MM.1S (cell line): Measurements from ENCODE around the gene RPL35.

ENCODE experiments used
- DNase-seq: peaks from one replicate; pipeline ENCODE4 v3.0.0-alpha.2; 2015
- H2AFZ ChIP-seq: fragments of 300-600 bp; sonication (generic); 2 replicates; pipeline ENCODE4 v1.6.0; 2016; ENCODE audit warnings: antibody characterized with exemption, low read length
- H3F3A ChIP-seq: fragments of 300-600 bp; sonication (generic); 2 replicates; pipeline ENCODE4 v1.6.1; 2016; ENCODE audit warnings: mild to moderate bottlenecking, antibody characterized with exemption, low read length, moderate library complexity, mixed read lengths; ENCODE audit not compliant: insufficient read depth
- H3K27ac ChIP-seq: fragments of 300-600 bp; sonication (generic); 2 replicates; pipeline ENCODE4 v1.5.1; 2016; ENCODE audit warnings: mild to moderate bottlenecking, low read length
- H3K27me3 ChIP-seq: fragments of 300-600 bp; sonication (generic); replicated peaks from 2 replicates; pipeline ENCODE4 v1.6.0; 2016; ENCODE audit warnings: low read length; ENCODE audit not compliant: insufficient read depth
- H3K36me3 ChIP-seq: fragments of 300-600 bp; sonication (generic); replicated peaks from 2 replicates; pipeline ENCODE4 v1.6.1; 2016; ENCODE audit warnings: mild to moderate bottlenecking, low read length, mixed read lengths; ENCODE audit not compliant: insufficient read depth
- H3K4me1 ChIP-seq: fragments of 300-600 bp; sonication (generic); 2 replicates; pipeline ENCODE4 v1.6.1; 2016; ENCODE audit warnings: low read length, mixed read lengths
- H3K4me2 ChIP-seq: fragments of 300-600 bp; sonication (generic); 2 replicates; pipeline ENCODE4 v1.6.0; 2016; ENCODE audit warnings: low read depth, low read length
- H3K4me3 ChIP-seq: fragments of 300-600 bp; sonication (generic); 2 replicates; pipeline ENCODE4 v1.5.1; 2016; ENCODE audit warnings: low read length, mixed read lengths
- H3K79me2 ChIP-seq: fragments of 300-600 bp; sonication (generic); 2 replicates; pipeline ENCODE4 v1.6.1; 2016; ENCODE audit warnings: mixed run types, low read length, mixed read lengths
- H3K9ac ChIP-seq: fragments of 300-600 bp; sonication (generic); 2 replicates; pipeline ENCODE4 v1.6.1; 2016; ENCODE audit warnings: low read length, mixed read lengths
- H3K9me2 ChIP-seq: fragments of 300-600 bp; sonication (generic); replicated peaks from 2 replicates; pipeline ENCODE4 v1.6.1; 2016; ENCODE audit warnings: mild to moderate bottlenecking, low read length, mixed read lengths; ENCODE audit not compliant: insufficient read depth
- H3K9me3 ChIP-seq: fragments of 300-600 bp; sonication (generic); replicated peaks from 2 replicates; pipeline ENCODE4 v1.6.1; 2016; ENCODE audit warnings: mild to moderate bottlenecking, low read length, mixed read lengths; ENCODE audit not compliant: insufficient read depth
- H4K20me1 ChIP-seq: fragments of 300-600 bp; sonication (generic); 2 replicates; pipeline ENCODE4 v1.6.1; 2016; ENCODE audit warnings: mild to moderate bottlenecking, low read length, moderate library complexity, mixed read lengths; ENCODE audit not compliant: insufficient read depth
- EZH2 ChIP-seq: fragments of 300-600 bp; sonication (generic); optimal IDR thresholded peaks from 2 replicates; pipeline ENCODE3; 2017; ENCODE audit warnings: low read depth, mild to moderate bottlenecking, antibody characterized with exemption, low read length, mixed read lengths
- EZH2phosphoT487 ChIP-seq: fragments of 300-600 bp; sonication (generic); IDR thresholded peaks from 2 replicates; pipeline ENCODE4 v1.6.1; 2018; ENCODE audit warnings: antibody characterized with exemption, low read length
- TF ChIP-seq, protein P1 (sequence below): fragments of 300-600 bp; sonication (generic); IDR thresholded peaks from 2 replicates; pipeline ENCODE4 v1.5.1; 2016; ENCODE audit warnings: antibody characterized with exemption, low read length, mixed read lengths

The RPL35 gene

DNA sequence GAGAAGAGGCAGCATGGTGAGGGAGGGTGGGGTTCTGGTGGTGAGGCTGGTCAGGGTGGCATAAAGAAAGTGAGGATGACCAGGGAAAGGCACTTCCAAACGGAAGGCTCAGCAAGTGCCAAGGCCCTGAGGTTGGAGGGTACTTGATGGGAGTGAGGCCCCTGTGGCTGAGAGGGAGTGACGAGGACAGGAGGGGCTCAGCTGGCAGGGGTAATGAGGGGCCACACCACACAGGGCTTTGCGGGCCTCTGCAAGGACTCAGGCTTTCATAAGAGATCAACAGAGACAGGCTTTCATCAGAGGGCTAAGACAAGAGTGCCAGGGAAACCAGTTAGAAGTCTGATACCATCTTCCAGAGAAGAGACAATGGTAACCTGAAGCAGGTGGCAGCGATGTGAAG is 23.8 kb upstream of the RPL35 start:
- no peak overlapping the region for H3K27ac ChIP-seq
- H3K9ac ChIP-seq: no peak overlapping the region
- no peaks in the 10 kb centered on the region for H3K27me3 ChIP-seq
- no peak overlapping the region for H3K4me2 ChIP-seq
- no peaks in the 10 kb centered on the region for H3K4me1 ChIP-seq
- H3F3A ChIP-seq: no peaks in the 10 kb centered on the region
- no peak overlapping the region for H3K4me3 ChIP-seq
- no peaks in the 10 kb centered on the region for H3K9me3 ChIP-seq
- H3K79me2 ChIP-seq: no peaks in the 10 kb centered on the region
- no peaks in the 10 kb centered on the region for H3K9me2 ChIP-seq
- DNase-seq: no peak
- no peaks in the 10 kb centered on the region; the same call in 1 of the 2 replicates for H3K36me3 ChIP-seq
- H4K20me1 ChIP-seq: no peaks in the 10 kb centered on the region
- H2AFZ ChIP-seq: no peak overlapping the region
- TF ChIP-seq, protein P1, sequence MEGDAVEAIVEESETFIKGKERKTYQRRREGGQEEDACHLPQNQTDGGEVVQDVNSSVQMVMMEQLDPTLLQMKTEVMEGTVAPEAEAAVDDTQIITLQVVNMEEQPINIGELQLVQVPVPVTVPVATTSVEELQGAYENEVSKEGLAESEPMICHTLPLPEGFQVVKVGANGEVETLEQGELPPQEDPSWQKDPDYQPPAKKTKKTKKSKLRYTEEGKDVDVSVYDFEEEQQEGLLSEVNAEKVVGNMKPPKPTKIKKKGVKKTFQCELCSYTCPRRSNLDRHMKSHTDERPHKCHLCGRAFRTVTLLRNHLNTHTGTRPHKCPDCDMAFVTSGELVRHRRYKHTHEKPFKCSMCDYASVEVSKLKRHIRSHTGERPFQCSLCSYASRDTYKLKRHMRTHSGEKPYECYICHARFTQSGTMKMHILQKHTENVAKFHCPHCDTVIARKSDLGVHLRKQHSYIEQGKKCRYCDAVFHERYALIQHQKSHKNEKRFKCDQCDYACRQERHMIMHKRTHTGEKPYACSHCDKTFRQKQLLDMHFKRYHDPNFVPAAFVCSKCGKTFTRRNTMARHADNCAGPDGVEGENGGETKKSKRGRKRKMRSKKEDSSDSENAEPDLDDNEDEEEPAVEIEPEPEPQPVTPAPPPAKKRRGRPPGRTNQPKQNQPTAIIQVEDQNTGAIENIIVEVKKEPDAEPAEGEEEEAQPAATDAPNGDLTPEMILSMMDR: no peak
- TF ChIP-seq EZH2 (no peak), EZH2phosphoT487 (no peak)

DNA sequence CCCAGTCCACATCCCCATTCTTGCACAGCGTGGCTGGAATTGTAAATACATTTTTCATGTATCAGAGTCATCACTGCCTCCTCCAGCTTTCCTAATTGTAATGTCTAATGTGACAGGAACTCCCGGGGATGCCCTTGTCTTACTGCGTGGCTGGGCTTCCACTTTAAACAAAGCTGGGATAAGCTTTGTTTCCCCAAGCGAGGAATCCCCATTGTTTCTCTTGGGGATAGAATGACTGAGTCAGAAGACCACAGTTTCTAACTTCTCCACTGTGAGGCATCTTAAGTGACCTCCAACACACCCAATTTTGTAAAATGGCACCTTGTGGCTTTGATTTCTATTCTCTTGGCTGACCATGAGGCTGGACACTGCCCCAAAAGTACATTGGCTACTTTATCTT is 22.6 kb upstream of the RPL35 start:
- Histone ChIP-seq H3K4me2 (no peak overlapping the region), H3K27me3 (no peaks in the 10 kb centered on the region), H4K20me1 (no peaks in the 10 kb centered on the region), H3K27ac (no peak overlapping the region), H3F3A (peaks cover 5% of the 10 kb centered on the region), H3K9ac (no peak overlapping the region), H2AFZ (no peak overlapping the region), H3K9me2 (no peaks in the 10 kb centered on the region), H3K9me3 (no peaks in the 10 kb centered on the region), H3K79me2 (no peaks in the 10 kb centered on the region), H3K4me1 (no peaks in the 10 kb centered on the region), H3K4me3 (no peak overlapping the region), H3K36me3 (no peaks in the 10 kb centered on the region)
- no peak for DNase-seq
- no peak for TF ChIP-seq EZH2
- TF ChIP-seq, protein P1: no peak

DNA sequence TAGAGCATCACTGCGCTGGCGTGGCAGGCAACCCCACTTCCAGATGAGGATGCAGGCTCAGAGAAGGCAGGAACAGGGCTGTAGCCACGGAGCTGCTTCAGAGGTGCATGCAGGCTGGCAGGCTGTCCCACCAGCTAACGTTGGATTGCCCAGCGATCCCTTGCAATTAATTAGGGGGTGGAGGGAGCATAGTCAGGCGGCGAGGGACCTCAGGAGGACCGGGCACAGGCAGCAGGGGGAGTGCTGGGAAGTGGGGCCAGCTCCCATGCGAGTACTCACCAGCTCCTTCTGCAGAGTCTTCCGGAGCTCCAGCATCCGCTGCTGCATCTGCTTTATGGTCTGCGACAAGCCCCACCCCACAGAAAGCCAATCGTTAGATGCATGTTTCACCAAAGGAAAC is 20.5 kb upstream of the RPL35 start:
- TF ChIP-seq EZH2phosphoT487: no peak
- TF ChIP-seq, protein P1: no peak
- TF ChIP-seq EZH2: no peak
- no peaks in the 10 kb centered on the region for H3K9me2 ChIP-seq
- H3K4me3 ChIP-seq: no peak overlapping the region
- no peak overlapping the region for H3K27ac ChIP-seq
- no peak overlapping the region for H3K4me2 ChIP-seq
- peaks cover under 1% of the 10 kb centered on the region; the same call in 1 of the 2 replicates for H3K36me3 ChIP-seq
- H2AFZ ChIP-seq: no peak overlapping the region
- H3F3A ChIP-seq: peaks cover 5% of the 10 kb centered on the region
- H3K79me2 ChIP-seq: peaks cover 6% of the 10 kb centered on the region
- H3K9ac ChIP-seq: no peak overlapping the region
- no peaks in the 10 kb centered on the region for H3K4me1 ChIP-seq
- no peaks in the 10 kb centered on the region for H4K20me1 ChIP-seq
- H3K9me3 ChIP-seq: no peaks in the 10 kb centered on the region
- no peak for DNase-seq
- no peaks in the 10 kb centered on the region for H3K27me3 ChIP-seq
